Hematopoietic multipotent progenitor cell treated with erythropoietin and hydrocortisone succinate and interleukin-3 and kit ligand, for 17 days (in vitro differentiated cells): Measurements from ENCODE around the gene DDX49.

Source experiments
- DNase-seq: peaks from one replicate; pipeline ENCODE4 v3.0.0-alpha.2; 2015; ENCODE audit warnings: low spot score

The DDX49 gene

GRCh38 chr19:18975869-18976268 is 56.4 kb downstream of the DDX49 start:
- DNase-seq = no peak
